Fibroblast of pulmonary artery (primary cell): Measurements from ENCODE around the gene MEX3C.

Experiments
- DNase-seq: peaks from one replicate; pipeline ENCODE4 v3.0.0-alpha.2; 2010; ENCODE audit warnings: low read depth
- H3K4me3 ChIP-seq: replicated peaks from 2 replicates; pipeline ENCODE4 v1.5.1; 2011; ENCODE audit warnings: low read depth, mild to moderate bottlenecking, control low read depth, low read length, moderate library complexity
- TF ChIP-seq, protein P1 (sequence below): IDR thresholded peaks from 2 replicates; pipeline ENCODE4 v1.5.1; 2011; ENCODE audit warnings: mild to moderate bottlenecking, control low read depth, low read length, inconsistent platforms; ENCODE audit errors: missing control alignments

MEX3C gene

DNA sequence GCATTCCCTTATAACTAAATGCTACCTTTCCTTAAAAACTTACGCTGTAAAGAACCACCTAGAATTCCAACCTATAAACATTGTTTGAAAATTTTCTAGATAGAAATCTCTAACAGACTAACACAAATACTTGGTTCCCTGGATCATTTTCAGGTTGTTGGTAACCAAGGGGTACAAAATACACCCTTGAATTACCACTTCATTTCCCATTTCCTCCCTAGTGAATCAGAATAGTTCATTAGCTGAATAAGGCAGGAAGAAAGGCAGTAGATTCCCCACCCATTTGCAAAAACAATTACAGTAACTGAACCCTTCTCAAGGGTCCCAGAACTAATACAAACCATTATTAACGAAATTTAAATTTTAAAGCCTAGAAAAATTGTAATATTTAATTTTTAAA, 5.5 kb downstream of the MEX3C start:
- TF ChIP-seq, protein P1, sequence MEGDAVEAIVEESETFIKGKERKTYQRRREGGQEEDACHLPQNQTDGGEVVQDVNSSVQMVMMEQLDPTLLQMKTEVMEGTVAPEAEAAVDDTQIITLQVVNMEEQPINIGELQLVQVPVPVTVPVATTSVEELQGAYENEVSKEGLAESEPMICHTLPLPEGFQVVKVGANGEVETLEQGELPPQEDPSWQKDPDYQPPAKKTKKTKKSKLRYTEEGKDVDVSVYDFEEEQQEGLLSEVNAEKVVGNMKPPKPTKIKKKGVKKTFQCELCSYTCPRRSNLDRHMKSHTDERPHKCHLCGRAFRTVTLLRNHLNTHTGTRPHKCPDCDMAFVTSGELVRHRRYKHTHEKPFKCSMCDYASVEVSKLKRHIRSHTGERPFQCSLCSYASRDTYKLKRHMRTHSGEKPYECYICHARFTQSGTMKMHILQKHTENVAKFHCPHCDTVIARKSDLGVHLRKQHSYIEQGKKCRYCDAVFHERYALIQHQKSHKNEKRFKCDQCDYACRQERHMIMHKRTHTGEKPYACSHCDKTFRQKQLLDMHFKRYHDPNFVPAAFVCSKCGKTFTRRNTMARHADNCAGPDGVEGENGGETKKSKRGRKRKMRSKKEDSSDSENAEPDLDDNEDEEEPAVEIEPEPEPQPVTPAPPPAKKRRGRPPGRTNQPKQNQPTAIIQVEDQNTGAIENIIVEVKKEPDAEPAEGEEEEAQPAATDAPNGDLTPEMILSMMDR: no peak
- no peak overlapping the region for H3K4me3 ChIP-seq
- no peak for DNase-seq

DNA sequence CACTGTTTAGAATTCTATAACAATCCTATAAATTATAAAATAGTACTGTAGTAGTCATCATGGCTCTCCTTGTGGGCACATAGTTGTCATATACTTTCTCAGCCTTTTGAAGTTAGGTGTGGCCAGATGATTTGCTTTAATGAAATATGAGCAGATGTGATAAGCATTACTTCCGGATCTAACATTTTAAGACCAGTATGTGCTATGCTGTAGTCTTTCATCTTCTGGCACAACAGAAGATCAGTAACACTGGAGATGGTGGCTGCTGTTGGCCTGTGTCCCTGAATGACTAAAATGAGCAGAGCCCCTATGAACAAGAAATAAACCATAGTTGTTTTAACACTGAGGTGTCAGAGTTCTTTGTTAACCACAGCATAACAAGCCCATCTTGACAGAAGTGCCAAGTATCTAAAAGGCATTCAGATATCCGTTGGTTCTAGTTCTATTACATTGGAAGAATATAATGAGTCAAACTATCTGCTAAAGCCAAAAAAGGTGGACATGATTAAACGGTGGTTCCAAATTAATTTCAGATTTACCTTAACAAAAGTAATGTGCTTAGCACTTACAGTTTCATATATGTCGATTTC, 6.3 kb downstream of the MEX3C start:
- TF ChIP-seq, protein P1: no peak
- no peak for DNase-seq
- no peak overlapping the region for H3K4me3 ChIP-seq

DNA sequence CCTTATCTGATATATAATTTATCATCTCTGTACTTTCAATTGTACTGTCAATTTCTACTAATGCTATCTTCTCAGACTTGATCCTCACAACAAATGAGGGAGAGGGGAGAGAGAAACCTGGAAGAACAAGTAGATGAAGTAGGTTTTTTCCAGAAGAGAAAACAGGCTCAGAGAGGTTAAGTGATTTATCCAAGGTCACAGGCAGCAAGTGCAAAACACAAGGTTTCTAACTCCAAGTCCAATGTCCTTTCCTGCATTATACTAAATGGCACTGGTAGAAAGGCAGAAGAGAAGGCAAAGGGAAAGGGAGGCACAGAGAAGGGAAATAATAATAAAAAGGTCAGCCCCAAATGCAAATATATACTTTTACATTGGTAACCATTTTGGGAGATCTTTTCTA, 7.5 kb downstream of the MEX3C start:
- TF ChIP-seq, protein P1: no peak
- DNase-seq: no peak
- no peak overlapping the region for H3K4me3 ChIP-seq

DNA sequence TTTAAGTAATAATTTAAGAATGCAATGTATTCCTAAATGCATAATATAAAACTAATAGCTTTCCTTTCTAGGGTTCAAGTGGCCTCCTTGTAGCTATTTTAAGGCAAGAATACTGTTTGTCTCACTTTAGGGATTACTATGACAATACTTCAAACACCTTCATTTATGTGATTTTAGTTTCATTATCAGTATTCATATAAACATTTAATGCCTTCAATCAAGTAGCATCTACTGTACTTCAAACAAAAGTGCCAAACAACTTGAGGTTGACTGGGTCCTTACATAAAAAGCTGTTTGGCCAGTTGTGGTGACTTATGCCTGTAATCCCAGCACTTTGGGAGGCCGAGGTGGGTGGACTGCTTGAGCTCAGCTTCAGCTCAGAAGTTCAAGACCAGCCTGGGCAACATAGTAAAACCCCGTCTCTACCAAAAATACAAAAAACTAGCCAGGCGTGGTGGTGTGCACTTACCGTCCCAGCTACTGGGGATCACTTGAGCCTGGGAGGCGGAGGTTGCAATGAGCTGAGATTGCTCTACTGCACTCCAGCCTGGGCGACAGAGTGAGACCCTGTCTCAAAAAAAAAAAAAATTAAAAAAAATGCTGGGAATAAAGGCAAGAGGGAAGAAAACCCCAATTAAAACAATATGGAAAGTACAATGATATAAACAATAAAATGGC, 9.3 kb downstream of the MEX3C start:
- TF ChIP-seq, protein P1: no peak

DNA sequence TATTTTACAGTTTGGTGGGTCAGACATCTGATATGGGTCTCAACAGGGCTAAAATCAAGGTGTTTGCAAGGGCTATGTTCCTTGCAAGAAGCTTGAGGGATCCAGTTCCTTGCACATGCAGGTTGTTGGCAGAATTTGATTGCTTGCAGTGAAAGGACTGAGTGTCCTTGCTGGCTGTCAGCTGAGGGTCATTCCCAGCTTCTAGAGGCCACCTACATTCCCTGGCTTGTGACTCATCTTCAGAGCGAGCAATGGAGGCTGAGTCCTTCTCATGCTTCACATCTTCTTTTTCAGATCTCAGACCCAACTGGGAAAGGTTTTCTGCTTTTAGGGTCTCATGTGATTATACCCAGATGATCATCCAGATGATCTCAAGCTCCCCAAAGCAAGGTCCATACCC, 12.4 kb downstream of the MEX3C start:
- DNase-seq: no peak

More for the DNA sequence above, 9.3 kb downstream of the MEX3C start:
- DNase-seq: no peak
- no peak overlapping the region for H3K4me3 ChIP-seq

DNA sequence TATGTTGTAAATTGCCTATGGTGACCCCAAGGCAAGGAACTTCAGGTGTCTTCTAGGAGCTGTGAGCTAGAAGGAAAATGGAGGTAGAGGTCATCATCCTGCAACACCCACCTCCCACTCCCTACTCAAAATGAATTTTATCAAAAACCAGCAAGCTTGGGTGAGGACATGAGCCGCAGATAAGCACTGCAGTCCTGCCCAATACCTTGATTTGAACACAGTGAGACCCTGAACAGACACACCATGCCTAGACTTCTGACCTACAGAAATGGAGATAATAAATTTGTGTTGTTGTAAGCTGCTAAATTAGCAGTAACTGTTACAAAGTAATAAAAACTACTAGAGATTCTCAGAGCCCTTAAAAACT, 13.4 kb downstream of the MEX3C start:
- H3K4me3 ChIP-seq: no peak overlapping the region
- no peak for DNase-seq
- TF ChIP-seq, protein P1: no peak

More for the DNA sequence above, 12.4 kb downstream of the MEX3C start:
- TF ChIP-seq, protein P1: no peak
- H3K4me3 ChIP-seq: no peak overlapping the region
